DMS114 treated with DMSO at 0.1 percent for 48 hours (cell line): ENCODE measurements around the gene PCDHGA11.
"Not testable (repeated sequence)": the region's sequence is repeated elsewhere in the genome, so short reads cannot be mapped to it uniquely, and the experiment has no call there.

ENCODE experiments used
- DNase-seq: peaks from one replicate; lab custom pipeline; 2025; ENCODE audit not compliant: unreplicated experiment; lab: John Stamatoyannopoulos, UW

The PCDHGA11 gene

DNA sequence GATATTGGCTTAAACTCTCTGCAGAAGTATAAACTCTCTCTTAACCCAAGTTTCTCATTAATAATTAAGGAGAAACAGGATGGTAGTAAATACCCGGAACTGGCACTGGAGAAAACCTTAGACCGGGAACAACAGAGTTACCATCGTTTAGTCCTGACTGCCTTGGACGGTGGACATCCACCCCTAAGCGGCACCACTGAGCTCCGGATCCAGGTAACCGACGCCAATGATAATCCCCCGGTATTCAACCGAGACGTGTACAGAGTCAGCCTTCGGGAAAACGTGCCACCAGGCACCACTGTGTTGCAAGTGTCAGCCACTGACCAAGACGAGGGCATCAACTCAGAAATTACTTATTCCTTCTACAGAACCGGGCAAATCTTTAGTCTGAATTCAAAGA lies 22.2 kb upstream of the PCDHGA11 start:
- no peak for DNase-seq

- DNase-seq: no peak
Observed at GRCh38 chr5:141399555-141400258, 21.1 kb upstream of the PCDHGA11 start.

- DNase-seq: no peak
Observed at GRCh38 chr5:141402553-141403243, 18.2 kb upstream of the PCDHGA11 start, which contains the start of gene PCDHGA9. TSS of gene PCDHGA9 (plus strand) at chr5:141402778. CDS start at chr5:141402953, 175 bp downstream.

- DNase-seq: no peak
Observed at GRCh38 chr5:141403387-141403786, 17.5 kb upstream of the PCDHGA11 start.

DNA sequence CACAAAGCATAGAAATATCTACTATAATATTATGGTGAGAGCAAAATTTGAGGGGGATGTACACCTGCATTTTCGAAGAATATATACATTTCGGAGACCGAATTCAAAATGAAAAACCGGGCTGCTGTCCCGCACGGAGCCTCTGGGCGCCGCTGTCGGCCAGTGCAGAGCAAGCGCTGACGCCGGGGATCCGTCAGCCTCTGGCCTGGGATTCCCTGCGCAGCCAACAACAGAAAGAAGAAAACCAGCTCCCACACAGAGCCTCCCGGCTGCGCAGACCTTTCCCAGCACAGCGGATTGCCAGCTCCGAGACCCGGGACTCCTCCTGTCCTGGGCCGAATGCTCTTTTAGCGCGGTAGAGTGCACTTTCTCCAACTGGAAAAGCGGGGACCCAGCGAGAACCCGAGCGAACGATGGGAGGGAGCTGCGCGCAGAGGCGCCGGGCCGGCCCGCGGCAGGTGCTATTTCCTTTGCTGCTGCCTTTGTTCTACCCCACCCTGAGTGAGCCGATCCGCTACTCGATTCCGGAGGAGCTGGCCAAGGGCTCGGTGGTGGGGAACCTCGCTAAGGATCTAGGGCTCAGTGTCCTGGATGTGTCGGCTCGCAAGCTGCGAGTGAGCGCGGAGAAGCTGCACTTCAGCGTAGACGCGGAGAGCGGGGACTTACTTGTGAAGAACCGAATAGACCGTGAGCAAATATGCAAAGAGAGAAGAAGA lies 12.9 kb upstream of the PCDHGA11 start, which contains the start of gene PCDHGB6:
Gene PCDHGB6, plus strand, starts transcription at position 232 of the 716 bp plus-strand sequence. Its CDS starts 182 bp downstream, at position 414.
- DNase-seq: not testable (repeated sequence)

GRCh38 chr5:141409598-141410306 lies 11.1 kb upstream of the PCDHGA11 start:
- DNase-seq: no peak

GRCh38 chr5:141411575-141411974 lies 9.3 kb upstream of the PCDHGA11 start:
- no peak for DNase-seq

DNA sequence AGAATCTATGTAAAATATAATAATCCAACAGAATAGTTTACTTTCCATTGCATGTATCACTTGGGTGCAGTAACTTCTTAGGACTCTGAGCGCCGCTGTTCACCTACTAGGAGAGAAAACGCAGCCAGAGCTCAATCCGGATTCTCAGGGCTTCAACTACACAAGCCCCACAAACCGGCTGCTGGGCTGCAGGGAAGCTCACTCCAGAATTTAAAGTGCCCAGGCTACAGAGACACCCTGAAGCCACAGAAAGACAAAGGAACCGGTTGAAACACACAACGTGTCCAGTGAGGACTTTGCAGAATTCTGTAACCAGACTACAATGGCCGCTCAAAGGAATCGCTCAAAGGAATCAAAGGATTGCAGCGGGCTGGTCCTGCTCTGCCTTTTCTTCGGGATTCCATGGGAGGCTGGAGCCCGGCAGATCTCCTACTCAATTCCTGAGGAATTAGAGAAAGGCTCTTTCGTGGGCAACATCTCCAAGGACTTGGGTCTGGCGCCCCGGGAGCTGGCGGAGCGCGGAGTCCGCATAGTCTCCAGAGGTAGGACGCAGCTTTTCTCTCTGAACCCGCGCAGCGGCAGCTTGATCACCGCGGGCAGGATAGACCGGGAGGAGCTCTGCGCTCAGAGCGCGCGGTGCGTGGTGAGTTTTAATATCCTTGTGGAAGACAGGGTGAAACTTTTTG lies 7.9 kb upstream of the PCDHGA11 start, which contains the start of gene PCDHGA10:
Gene PCDHGA10, plus strand, starts transcription at position 134 of the 686 bp plus-strand sequence. Its CDS starts 189 bp downstream, at position 323.
- DNase-seq: no peak

DNA sequence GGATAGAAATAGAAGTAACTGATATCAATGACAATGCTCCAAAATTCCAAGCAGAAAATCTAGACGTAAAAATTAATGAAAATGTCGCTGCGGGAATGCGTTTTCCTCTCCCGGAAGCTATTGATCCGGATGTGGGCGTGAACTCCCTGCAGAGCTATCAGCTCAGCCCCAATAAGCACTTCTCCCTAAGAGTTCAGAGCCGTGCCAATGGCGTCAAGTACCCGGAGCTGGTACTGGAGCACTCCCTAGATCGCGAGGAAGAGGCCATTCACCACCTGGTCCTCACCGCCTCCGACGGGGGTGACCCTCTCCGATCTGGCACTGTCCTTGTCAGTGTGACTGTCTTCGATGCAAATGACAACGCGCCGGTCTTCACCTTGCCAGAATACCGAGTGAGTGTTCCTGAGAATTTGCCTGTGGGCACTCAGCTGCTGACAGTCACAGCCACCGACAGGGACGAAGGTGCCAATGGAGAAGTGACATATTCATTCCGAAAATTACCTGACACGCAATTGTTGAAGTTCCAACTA lies 7.2 kb upstream of the PCDHGA11 start:
- no peak for DNase-seq

- not testable (repeated sequence) for DNase-seq
Observed at GRCh38 chr5:141414548-141415274, 6.1 kb upstream of the PCDHGA11 start.

GRCh38 chr5:141415275-141415618 lies 5.6 kb upstream of the PCDHGA11 start:
- not testable (repeated sequence) for DNase-seq

GRCh38 chr5:141417494-141418172 lies 3.2 kb upstream of the PCDHGA11 start, which contains the start of gene PCDHGB7:
TSS of gene PCDHGB7 (plus strand) at chr5:141417677. CDS start at chr5:141417860, 183 bp downstream.
- not testable (repeated sequence) for DNase-seq

- DNase-seq: no peak
Observed at GRCh38 chr5:141419074-141419880, 1.6 kb upstream of the PCDHGA11 start.

DNA sequence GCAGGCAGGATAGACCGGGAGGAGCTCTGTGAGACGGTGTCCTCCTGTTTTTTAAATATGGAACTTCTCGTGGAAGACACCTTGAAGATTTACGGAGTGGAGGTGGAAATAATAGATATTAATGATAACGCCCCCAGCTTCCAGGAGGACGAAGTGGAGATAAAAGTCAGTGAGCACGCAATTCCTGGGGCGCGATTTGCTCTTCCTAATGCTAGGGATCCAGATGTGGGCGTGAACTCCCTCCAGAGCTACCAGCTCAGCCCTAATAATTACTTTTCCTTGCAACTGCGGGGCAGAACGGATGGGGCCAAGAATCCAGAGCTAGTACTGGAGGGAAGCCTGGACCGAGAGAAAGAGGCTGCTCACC lies 621 bp downstream of the PCDHGA11 start:
- DNase-seq: no peak

DNA sequence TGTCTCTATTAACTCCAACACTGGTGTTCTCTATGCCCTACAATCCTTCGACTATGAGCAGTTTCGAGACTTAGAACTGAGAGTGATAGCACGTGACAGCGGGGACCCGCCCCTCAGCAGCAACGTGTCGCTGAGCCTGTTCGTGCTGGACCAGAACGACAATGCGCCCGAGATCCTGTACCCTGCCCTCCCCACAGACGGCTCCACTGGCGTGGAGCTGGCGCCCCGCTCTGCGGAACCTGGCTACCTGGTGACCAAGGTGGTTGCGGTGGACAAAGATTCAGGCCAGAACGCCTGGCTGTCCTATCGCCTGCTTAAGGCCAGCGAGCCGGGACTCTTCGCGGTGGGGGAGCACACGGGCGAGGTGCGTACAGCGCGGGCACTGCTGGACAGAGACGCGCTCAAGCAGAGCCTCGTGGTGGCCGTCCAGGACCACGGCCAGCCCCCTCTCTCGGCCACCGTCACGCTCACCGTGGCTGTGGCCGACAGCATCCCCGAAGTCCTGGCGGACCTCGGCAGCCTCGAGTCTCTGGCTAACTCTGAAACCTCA lies 2.0 kb downstream of the PCDHGA11 start:
- DNase-seq: no peak

GRCh38 chr5:141427783-141428426 lies 7.1 kb downstream of the PCDHGA11 start:
- no peak for DNase-seq
